H9 (cell line): ENCODE data around the gene AFG1L. TPM values are rescaled to one million over a fixed set of nuclear protein-coding genes. Genes with fewer than 3 reads are reported as not detected.

Source experiments
- DNase-seq: peaks from one replicate; pipeline ENCODE4 v3.0.0-alpha.2; 2017
- H2AFZ ChIP-seq: one replicate; pipeline ENCODE4 v1.6.1; 2013; ENCODE audit warnings: mild to moderate bottlenecking, low read length, control low read depth, moderate library complexity
- H2AK5ac ChIP-seq: 2 replicates; pipeline ENCODE4 v1.6.1; 2013; ENCODE audit warnings: low read length, control low read depth, mixed read lengths; ENCODE audit not compliant: insufficient read length
- H2BK120ac ChIP-seq: one replicate; pipeline ENCODE4 v1.6.1; 2013; ENCODE audit warnings: low read depth, mild to moderate bottlenecking, low read length, control low read depth, inconsistent platforms; ENCODE audit not compliant: poor library complexity, severe bottlenecking
- H2BK12ac ChIP-seq: 2 replicates; pipeline ENCODE4 v1.6.1; 2013; ENCODE audit warnings: low read length, control low read depth, mixed read lengths, low read depth; ENCODE audit not compliant: insufficient read length
- H2BK15ac ChIP-seq: 2 replicates; pipeline ENCODE4 v1.6.1; 2013; ENCODE audit warnings: low read depth, low read length, control low read depth
- H2BK20ac ChIP-seq: one replicate; pipeline ENCODE4 v1.6.1; 2013; ENCODE audit warnings: low read depth, mild to moderate bottlenecking, low read length, control low read depth, inconsistent platforms; ENCODE audit not compliant: poor library complexity, severe bottlenecking
- H2BK5ac ChIP-seq: 2 replicates; pipeline ENCODE4 v1.6.1; 2013; ENCODE audit warnings: low read length, control low read depth, mixed read lengths; ENCODE audit not compliant: insufficient read length
- H3K14ac ChIP-seq: 2 replicates; pipeline ENCODE4 v1.6.1; 2013; ENCODE audit warnings: low read length, control low read depth; ENCODE audit not compliant: insufficient read depth
- H3K18ac ChIP-seq: 2 replicates; pipeline ENCODE4 v1.6.1; 2013; ENCODE audit warnings: low read depth, mild to moderate bottlenecking, mixed read lengths, low read length, control low read depth; ENCODE audit not compliant: insufficient read length
- H3K23ac ChIP-seq: 2 replicates; pipeline ENCODE4 v1.6.1; 2013; ENCODE audit warnings: low read length, control low read depth, mixed read lengths, low read depth; ENCODE audit not compliant: insufficient read length
- H3K23me2 ChIP-seq: 2 replicates; pipeline ENCODE4 v1.6.1; 2013; ENCODE audit warnings: low read depth, mild to moderate bottlenecking, mixed read lengths, low read length, control low read depth; ENCODE audit not compliant: insufficient read length, poor library complexity, severe bottlenecking
- H3K27ac ChIP-seq: 2 replicates; pipeline ENCODE4 v1.5.1; 2013; ENCODE audit warnings: low read length, control low read depth, mixed read lengths, low read depth; ENCODE audit not compliant: insufficient read length
- H3K27me3 ChIP-seq: 2 replicates; pipeline ENCODE4 v1.6.1; 2013; ENCODE audit warnings: low read length, control low read depth, inconsistent platforms; ENCODE audit not compliant: insufficient read depth
- H3K4ac ChIP-seq: 2 replicates; pipeline ENCODE4 v1.6.1; 2013; ENCODE audit warnings: low read depth, mild to moderate bottlenecking, control low read depth, inconsistent platforms, low read length, moderate library complexity
- H3K4me1 ChIP-seq: 2 replicates; pipeline ENCODE4 v1.6.1; 2013; ENCODE audit warnings: low read length, control low read depth, inconsistent platforms; ENCODE audit not compliant: insufficient read depth
- H3K4me2 ChIP-seq: 2 replicates; pipeline ENCODE4 v1.6.1; 2013; ENCODE audit warnings: low read length, control low read depth, mixed read lengths; ENCODE audit not compliant: insufficient read length, insufficient read depth
- H3K56ac ChIP-seq: 2 replicates; pipeline ENCODE4 v1.6.1; 2013; ENCODE audit warnings: low read depth, mild to moderate bottlenecking, mixed read lengths, low read length, control low read depth; ENCODE audit not compliant: insufficient read length
- H3K79me1 ChIP-seq: 2 replicates; pipeline ENCODE4 v1.6.1; 2013; ENCODE audit warnings: low read depth, mild to moderate bottlenecking, moderate library complexity, low read length, control low read depth, inconsistent platforms; ENCODE audit not compliant: insufficient read depth, poor library complexity, severe bottlenecking
- H3K79me2 ChIP-seq: 2 replicates; pipeline ENCODE4 v1.6.1; 2013; ENCODE audit warnings: low read length, control low read depth, inconsistent platforms; ENCODE audit not compliant: insufficient read depth
- H3K9ac ChIP-seq: 2 replicates; pipeline ENCODE4 v1.6.1; 2013; ENCODE audit warnings: low read length, control low read depth, mixed read lengths; ENCODE audit not compliant: insufficient read length; ENCODE audit errors: extremely low read depth
- H3K9me3 ChIP-seq: one replicate; pipeline ENCODE4 v1.6.1; 2013; ENCODE audit warnings: low read depth, low read length, inconsistent platforms; ENCODE audit not compliant: control insufficient read depth
- H3T11ph ChIP-seq: one replicate; pipeline ENCODE4 v1.6.1; 2013; ENCODE audit warnings: mild to moderate bottlenecking, low read length, control low read depth, inconsistent platforms
- H4K20me1 ChIP-seq: one replicate; pipeline ENCODE4 v1.6.1; 2013; ENCODE audit not compliant: control insufficient read depth, insufficient read length, insufficient read depth
- H4K5ac ChIP-seq: 2 replicates; pipeline ENCODE4 v1.6.1; 2013; ENCODE audit warnings: low read depth, mild to moderate bottlenecking, mixed read lengths, low read length, control low read depth; ENCODE audit not compliant: insufficient read length
- H4K8ac ChIP-seq: replicated peaks from 2 replicates; pipeline ENCODE4 v1.6.1; 2013; ENCODE audit warnings: low read length, control low read depth, mixed read lengths, low read depth; ENCODE audit not compliant: insufficient read length
- H4K91ac ChIP-seq: 2 replicates; pipeline ENCODE4 v1.6.1; 2013; ENCODE audit warnings: low read depth, mild to moderate bottlenecking, moderate library complexity, mixed read lengths, low read length, control low read depth; ENCODE audit not compliant: insufficient read length
- H3K27ac Mint-ChIP-seq, 3 experiments: 2 replicates in 2 of 3; 3 replicates in 1 of 3; pipeline ENCODE4 v1.8.0; 2020 to 2021; ENCODE audit warnings: mixed read lengths in 3 of 3, mild to moderate bottlenecking in 1 of 3, moderate library complexity in 1 of 3
- H3K27me3 Mint-ChIP-seq: 2 replicates; pipeline ENCODE4 v1.8.0; 2021; ENCODE audit warnings: low read depth, mild to moderate bottlenecking, moderate library complexity, mixed read lengths
- H3K36me3 Mint-ChIP-seq, 3 experiments: 2 replicates in 2 of 3; 3 replicates in 1 of 3; pipeline ENCODE4 v1.8.0; 2020 to 2021; ENCODE audit warnings: low read depth in 3 of 3, mixed read lengths in 3 of 3; ENCODE audit not compliant: insufficient read depth in 1 of 3
- H3K4me1 Mint-ChIP-seq, 2 experiments: 2 replicates each; pipeline ENCODE4 v1.8.0; 2020; ENCODE audit warnings: mixed read lengths in 2 of 2
- H3K4me3 Mint-ChIP-seq, 2 experiments: 2 replicates in 1 of 2; 3 replicates in 1 of 2; pipeline ENCODE4 v1.8.0; 2020 to 2021; ENCODE audit warnings: mild to moderate bottlenecking in 2 of 2, mixed read lengths in 2 of 2, moderate library complexity in 1 of 2
- H3K9me3 Mint-ChIP-seq, 2 experiments: 2 replicates in 1 of 2; 3 replicates in 1 of 2; pipeline ENCODE4 v1.8.0; 2020; ENCODE audit warnings: mild to moderate bottlenecking in 2 of 2, mixed read lengths in 2 of 2, moderate library complexity in 1 of 2
- WGBS: extraction: QIAGEN DNeasy Blood & Tissue Kit; methylation state at CpG from one replicate; pipeline ENCODE4 v1.1.7; 2013; ENCODE audit warnings: missing lambda C conversion rate, low lambda C conversion rate, mixed read lengths; ENCODE audit not compliant: insufficient read length; ENCODE audit errors: extremely low coverage; 5-methylcytosine and 5-hydroxymethylcytosine counted together
- total RNA-seq: library from RNA; stranded (reverse); gene quantifications from 2 replicates; pipeline ENCODE4 v1.2.1, GENCODE V29; 2021
- TF ChIP-seq, protein P1 (sequence below): fragments of 200-600 bp; sonication (generic); conservative IDR thresholded peaks from 3 replicates; pipeline ENCODE4 v1.8.0; 2021; ENCODE audit warnings: antibody characterized with exemption, mild to moderate bottlenecking

The AFG1L gene
- total RNA-seq, 1 experiment from 2014 or later = 4.7 TPM

- H2BK5ac ChIP-seq = no peak overlapping the region
- no peak overlapping the region for H3K56ac ChIP-seq
- no peak overlapping the region for H2AK5ac ChIP-seq
- H4K8ac ChIP-seq = no peak overlapping the region
- no peak overlapping the region for H2BK15ac ChIP-seq
- Mint-ChIP-seq H3K27me3 (peaks cover 24% of the 10 kb centered on the region), H3K36me3 (peaks cover 20 to 32% (median 21%) of the 10 kb centered on the region in 3 experiments; a peak in 6 of 7 replicates), H3K4me3 (no peak overlapping the region; a peak in 1 of 5 replicates), H3K4me1 (peaks cover 17 to 20% of the 10 kb centered on the region in 2 experiments), H3K9me3 (no peaks in the 10 kb centered on the region), H3K27ac (no peak overlapping the region; a peak in 1 of 7 replicates)
- no peak overlapping the region for H3K18ac ChIP-seq
- H3K14ac ChIP-seq = no peak overlapping the region
- no peak overlapping the region for H2BK12ac ChIP-seq
- H3K4me1 ChIP-seq = no peaks in the 10 kb centered on the region
- H2BK20ac ChIP-seq = no peak overlapping the region
- H3K23ac ChIP-seq = no peak overlapping the region
- H3K9ac ChIP-seq = no peak overlapping the region
- H4K91ac ChIP-seq = no peak overlapping the region
- peaks cover 15% of the 10 kb centered on the region; the same call in 1 of the 2 replicates for H3K79me2 ChIP-seq
- no peak overlapping the region for H3K27ac ChIP-seq
- H4K5ac ChIP-seq = no peak overlapping the region
- no peaks in the 10 kb centered on the region for H3K23me2 ChIP-seq
- no peaks in the 10 kb centered on the region for H3K9me3 ChIP-seq
- no peak overlapping the region for H3K4me2 ChIP-seq
- no peak overlapping the region for H2AFZ ChIP-seq
- no peak overlapping the region for H3T11ph ChIP-seq
- no peaks in the 10 kb centered on the region for H3K27me3 ChIP-seq
- no peak overlapping the region for H3K4ac ChIP-seq
- peaks cover 5% of the 10 kb centered on the region for H3K79me1 ChIP-seq
- no peaks in the 10 kb centered on the region for H4K20me1 ChIP-seq
- WGBS = no CpG with 5 or more reads among the region's 5 CpGs
- no peak overlapping the region for H2BK120ac ChIP-seq
- DNase-seq = no peak
- TF ChIP-seq, protein P1, sequence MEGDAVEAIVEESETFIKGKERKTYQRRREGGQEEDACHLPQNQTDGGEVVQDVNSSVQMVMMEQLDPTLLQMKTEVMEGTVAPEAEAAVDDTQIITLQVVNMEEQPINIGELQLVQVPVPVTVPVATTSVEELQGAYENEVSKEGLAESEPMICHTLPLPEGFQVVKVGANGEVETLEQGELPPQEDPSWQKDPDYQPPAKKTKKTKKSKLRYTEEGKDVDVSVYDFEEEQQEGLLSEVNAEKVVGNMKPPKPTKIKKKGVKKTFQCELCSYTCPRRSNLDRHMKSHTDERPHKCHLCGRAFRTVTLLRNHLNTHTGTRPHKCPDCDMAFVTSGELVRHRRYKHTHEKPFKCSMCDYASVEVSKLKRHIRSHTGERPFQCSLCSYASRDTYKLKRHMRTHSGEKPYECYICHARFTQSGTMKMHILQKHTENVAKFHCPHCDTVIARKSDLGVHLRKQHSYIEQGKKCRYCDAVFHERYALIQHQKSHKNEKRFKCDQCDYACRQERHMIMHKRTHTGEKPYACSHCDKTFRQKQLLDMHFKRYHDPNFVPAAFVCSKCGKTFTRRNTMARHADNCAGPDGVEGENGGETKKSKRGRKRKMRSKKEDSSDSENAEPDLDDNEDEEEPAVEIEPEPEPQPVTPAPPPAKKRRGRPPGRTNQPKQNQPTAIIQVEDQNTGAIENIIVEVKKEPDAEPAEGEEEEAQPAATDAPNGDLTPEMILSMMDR = no peak
Measured at GRCh38 chr6:108568101-108568500, 273.2 kb downstream of the AFG1L start.
